ENCODE results near the gene DHRS2. TPM values are rescaled to one million over a fixed set of nuclear protein-coding genes. Genes with fewer than 3 reads are reported as not detected.
A peak's percentile ranks its signal among the peaks of the same experiment; 100 is the strongest.

The DHRS2 gene
- total and polyA plus RNA-seq, 2 of the 13 experiments (the other 11 are each of a cell fraction or from before 2014, with no cell fraction given), result 1,621 to 3,021 TPM

DNA sequence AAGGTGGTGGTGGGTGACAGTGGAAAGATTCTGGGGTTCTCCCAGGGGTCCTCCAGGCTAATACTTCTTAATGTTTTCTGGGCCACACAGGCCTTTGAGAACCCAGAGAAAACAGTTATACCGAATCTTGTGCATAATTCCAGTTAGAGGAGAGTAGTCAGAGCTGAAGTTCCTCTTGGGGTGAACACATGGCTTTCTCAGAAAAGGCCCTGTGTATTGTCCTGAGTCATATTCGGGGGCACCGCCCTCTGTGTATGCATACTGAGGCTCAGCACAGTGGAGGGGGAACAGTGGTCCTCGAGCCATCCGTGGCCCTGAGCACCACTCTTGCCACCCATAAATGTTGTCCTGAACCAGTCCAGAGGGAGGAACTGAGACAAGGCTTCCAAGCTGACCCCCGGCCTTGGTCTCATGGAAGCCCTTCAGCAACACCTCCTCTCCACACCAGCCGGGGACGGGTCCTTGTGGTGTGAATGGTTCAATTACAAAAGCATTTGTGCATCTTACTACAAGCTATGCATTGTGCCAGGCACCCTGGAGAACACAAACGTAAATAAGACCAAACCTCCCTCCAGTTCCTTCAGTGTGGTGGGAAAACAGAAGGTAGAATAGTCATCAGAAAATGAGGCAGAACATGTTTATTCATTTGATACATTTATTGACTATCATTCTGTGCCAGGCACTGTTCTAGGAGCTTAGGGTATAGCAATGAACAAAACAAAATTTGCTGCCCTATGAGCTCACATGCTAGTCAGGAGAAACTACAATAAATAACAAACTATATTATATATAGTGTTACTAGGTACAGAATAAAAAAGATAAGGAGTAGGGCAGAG, 9.9 kb downstream of the DHRS2 start (continued):
- no peak for TF ChIP-seq FOXP1 (IDR thresholded peaks at IDR 0.05)
- TF ChIP-seq FOXP1 (CRISPR knock-in tag; IDR thresholded peaks at IDR 0.05), result 0 out of 2 replicates have a peak, but pooled peaks have one; percentile 16
- TF ChIP-seq FOXJ3 (CRISPR knock-in tag; IDR thresholded peaks at IDR 0.05; ENCODE audit: borderline replicate concordance), result no peak
- no peak for TF ChIP-seq ZNF629 (CRISPR knock-in tag; conservative IDR thresholded peaks at IDR 0.05)
- TF ChIP-seq SRSF9 (IDR thresholded peaks at IDR 0.05; ENCODE audit: borderline replicate concordance, insufficient read depth, low read depth, low read length, poor library complexity, severe bottlenecking), result no peak
- TF ChIP-seq, protein P1, sequence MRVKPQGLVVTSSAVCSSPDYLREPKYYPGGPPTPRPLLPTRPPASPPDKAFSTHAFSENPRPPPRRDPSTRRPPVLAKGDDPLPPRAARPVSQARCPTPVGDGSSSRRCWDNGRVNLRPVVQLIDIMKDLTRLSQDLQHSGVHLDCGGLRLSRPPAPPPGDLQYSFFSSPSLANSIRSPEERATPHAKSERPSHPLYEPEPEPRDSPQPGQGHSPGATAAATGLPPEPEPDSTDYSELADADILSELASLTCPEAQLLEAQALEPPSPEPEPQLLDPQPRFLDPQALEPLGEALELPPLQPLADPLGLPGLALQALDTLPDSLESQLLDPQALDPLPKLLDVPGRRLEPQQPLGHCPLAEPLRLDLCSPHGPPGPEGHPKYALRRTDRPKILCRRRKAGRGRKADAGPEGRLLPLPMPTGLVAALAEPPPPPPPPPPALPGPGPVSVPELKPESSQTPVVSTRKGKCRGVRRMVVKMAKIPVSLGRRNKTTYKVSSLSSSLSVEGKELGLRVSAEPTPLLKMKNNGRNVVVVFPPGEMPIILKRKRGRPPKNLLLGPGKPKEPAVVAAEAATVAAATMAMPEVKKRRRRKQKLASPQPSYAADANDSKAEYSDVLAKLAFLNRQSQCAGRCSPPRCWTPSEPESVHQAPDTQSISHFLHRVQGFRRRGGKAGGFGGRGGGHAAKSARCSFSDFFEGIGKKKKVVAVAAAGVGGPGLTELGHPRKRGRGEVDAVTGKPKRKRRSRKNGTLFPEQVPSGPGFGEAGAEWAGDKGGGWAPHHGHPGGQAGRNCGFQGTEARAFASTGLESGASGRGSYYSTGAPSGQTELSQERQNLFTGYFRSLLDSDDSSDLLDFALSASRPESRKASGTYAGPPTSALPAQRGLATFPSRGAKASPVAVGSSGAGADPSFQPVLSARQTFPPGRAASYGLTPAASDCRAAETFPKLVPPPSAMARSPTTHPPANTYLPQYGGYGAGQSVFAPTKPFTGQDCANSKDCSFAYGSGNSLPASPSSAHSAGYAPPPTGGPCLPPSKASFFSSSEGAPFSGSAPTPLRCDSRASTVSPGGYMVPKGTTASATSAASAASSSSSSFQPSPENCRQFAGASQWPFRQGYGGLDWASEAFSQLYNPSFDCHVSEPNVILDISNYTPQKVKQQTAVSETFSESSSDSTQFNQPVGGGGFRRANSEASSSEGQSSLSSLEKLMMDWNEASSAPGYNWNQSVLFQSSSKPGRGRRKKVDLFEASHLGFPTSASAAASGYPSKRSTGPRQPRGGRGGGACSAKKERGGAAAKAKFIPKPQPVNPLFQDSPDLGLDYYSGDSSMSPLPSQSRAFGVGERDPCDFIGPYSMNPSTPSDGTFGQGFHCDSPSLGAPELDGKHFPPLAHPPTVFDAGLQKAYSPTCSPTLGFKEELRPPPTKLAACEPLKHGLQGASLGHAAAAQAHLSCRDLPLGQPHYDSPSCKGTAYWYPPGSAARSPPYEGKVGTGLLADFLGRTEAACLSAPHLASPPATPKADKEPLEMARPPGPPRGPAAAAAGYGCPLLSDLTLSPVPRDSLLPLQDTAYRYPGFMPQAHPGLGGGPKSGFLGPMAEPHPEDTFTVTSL (CRISPR knock-in tag; IDR thresholded peaks at IDR 0.05; ENCODE audit: borderline replicate concordance), result no peak
- no peak for TF ChIP-seq ZNF567 (CRISPR knock-in tag; IDR thresholded peaks at IDR 0.05; ENCODE audit: borderline replicate concordance)
- TF ChIP-seq ETV5 (CRISPR knock-in tag; IDR thresholded peaks at IDR 0.05; ENCODE audit: borderline replicate concordance), result peak; percentile 31; the same call in 1 of the 2 replicates
- peak; percentile 87 for TF ChIP-seq RBM22 (optimal IDR thresholded peaks at IDR 0.05; ENCODE audit: low read length)
- TF ChIP-seq ZNF749 (CRISPR knock-in tag; IDR thresholded peaks at IDR 0.05; ENCODE audit: borderline replicate concordance), result no peak; the same call in 1 of the 2 replicates
- peak; percentile 31 for TF ChIP-seq MIER2 (CRISPR knock-in tag; IDR thresholded peaks at IDR 0.05)
- peak; percentile 48; the same call in 1 of the 2 replicates for TF ChIP-seq MEIS2 (CRISPR knock-in tag; IDR thresholded peaks at IDR 0.05)
- TF ChIP-seq ZNF20 (CRISPR knock-in tag; IDR thresholded peaks at IDR 0.05), result no peak
- no peak for TF ChIP-seq YEATS4 (CRISPR knock-in tag; IDR thresholded peaks at IDR 0.05; ENCODE audit: borderline replicate concordance)
- TF ChIP-seq ZNF660 (CRISPR knock-in tag; IDR thresholded peaks at IDR 0.05; ENCODE audit: borderline replicate concordance, low read depth), result no peak
- TF ChIP-seq TCF12 (IDR thresholded peaks at IDR 0.05), result no peak
- no peak for TF ChIP-seq TCF12 (CRISPR knock-in tag; IDR thresholded peaks at IDR 0.05)

All from HepG2 (cell line).